Stimulated activated CD4-positive, alpha-beta T cell treated with anti-CD3 and anti-CD28 coated beads, Interleukin-4, amount 100 ng/mL, for 4 hours (primary cell): ENCODE measurements around the gene KAT2B.

Experiments used
- DNase-seq, 2 experiments: peaks; one replicate each; pipeline ENCODE4 v3.0.0-alpha.2; 2020

The KAT2B gene

DNA sequence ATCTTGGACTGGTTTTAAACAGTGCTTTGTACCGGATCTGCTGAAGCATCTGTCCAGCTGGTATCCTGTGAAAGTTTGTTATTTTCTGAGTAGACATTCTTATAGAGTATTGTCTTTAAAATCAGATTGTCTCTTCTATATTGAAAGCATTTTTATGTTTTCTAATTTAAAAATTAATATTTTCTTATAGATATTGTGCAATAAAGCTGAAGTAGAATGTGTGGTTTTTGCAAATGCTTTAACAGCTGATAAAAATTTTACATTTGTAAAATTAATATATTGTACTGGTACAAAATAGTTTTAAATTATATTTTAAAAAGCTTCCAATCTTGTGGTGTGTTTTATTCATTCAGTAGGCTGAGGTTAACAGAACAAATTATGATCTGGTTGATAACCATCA lies 113.8 kb downstream of the KAT2B start:
- DNase-seq = no peak

DNA sequence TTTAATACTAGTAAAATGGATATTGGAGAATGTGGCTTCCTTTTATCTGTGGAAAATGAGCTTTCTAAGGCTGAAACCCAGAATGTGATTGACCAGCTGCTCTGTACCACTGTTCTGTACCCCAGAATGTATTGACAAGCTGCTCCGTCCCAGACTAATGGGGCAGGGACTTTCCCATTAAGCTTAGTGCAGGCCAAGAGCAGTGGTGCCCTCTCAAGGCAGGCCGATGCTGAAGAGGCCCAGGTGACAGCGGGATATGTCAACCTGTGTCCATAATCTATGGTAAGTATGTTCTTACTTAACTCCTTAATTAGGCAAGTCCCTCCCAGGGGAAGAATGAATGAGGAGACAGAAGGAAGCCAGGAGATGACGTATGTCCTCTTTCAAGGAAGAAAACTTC lies 114.7 kb downstream of the KAT2B start:
- no peak for DNase-seq

DNA sequence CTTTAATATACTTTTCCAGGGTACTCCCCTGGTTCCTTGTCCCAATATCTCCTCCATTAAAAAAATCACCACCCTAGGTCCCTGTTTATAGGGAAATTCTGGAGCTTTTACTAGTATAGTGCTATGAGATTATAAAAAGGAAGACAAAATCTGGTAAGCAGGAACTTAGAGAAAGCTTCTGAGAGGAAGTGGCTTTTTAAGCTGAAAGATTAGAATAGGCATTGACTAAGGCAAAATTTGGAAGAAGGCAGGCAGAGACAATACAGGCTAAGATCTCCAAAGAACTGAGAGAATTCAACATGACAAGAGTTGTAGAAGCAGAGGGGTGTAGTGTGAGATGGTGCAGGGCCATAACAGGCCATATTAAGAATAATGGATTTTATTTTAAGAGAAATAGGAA lies 120.0 kb downstream of the KAT2B start:
- DNase-seq = no peak

DNA sequence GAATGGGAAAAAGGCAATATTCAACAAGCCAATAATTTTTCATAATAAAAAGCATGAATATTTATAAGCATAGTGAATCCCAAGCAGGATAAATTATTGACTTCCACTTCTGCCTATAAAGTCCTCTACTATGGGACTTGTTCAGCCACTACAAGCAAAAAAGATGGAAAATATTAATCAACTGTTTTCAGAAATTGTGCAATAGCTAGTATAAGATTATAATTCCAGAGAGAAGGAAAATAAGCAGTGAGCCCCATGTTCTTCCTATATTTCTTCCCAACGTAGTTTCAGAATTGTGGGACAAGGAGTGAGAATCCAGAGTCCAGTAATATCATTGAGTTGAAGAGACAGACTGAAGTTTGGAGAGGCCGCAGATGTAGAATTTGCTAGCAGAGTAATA lies 121.5 kb downstream of the KAT2B start:
- no peak for DNase-seq

DNA sequence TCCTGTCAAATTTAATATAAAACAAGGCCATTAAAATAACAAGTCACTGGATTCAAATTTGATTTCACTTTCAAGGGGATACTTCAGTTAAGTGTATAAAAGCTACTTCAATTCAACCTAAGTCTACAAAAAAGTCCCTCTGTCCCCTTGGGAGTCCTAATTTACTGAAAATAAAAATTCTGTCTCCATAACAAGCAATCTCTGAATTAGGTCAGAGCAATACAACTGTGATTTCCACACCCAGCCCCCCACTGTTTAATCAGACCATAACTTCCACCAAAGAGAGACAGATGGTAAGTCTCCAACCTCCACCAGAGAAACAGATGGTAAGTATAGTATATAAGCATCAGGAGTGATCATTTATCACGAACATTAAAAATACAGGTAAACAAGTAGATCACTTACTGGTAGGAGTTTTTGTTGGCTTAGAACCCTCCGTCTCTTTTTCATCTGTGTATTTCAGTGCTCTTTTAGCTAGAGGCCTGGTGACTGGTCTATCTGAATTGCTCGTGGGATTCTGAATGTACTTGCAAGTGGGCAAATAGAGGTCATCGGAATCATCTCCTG lies 133.7 kb downstream of the KAT2B start:
- DNase-seq = no peak

DNA sequence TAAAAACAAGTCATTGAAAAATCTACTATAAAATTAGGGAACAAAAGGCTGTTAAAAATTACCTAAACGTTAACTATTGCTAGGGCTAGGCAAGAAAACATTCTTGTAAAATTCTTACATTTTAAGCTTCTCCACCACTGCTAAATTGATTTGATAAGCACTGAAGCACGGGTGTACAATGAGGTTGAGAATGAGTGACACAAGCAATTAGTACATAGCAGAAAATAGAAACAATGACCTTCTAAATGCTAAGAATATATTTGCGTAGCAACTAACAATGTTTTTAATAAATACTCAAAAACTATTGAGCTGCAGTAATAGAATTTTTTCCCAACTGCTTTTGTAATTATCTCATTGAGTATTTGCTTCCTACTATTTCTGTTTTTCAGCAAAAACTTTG lies 141.0 kb downstream of the KAT2B start:
- no peak for DNase-seq

DNA sequence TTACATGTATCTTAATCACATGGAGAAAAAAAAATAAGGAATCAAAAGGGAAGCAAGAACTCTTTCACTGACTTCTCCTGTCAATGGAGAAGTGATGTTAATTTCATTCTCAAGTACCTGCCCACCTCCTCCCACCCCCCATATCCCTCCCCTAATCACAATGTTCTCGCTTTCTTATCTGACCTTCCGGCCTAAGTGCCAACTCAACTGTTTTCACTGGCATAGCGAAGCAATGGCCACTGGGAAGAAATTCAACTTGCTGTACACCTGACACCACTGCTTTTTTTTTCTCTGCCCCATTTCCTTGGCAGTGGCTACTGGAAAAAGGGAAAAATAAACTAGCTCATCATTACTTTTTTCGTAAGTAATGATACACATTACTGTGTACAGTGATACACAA lies 142.0 kb downstream of the KAT2B start:
- DNase-seq = no peak

DNA sequence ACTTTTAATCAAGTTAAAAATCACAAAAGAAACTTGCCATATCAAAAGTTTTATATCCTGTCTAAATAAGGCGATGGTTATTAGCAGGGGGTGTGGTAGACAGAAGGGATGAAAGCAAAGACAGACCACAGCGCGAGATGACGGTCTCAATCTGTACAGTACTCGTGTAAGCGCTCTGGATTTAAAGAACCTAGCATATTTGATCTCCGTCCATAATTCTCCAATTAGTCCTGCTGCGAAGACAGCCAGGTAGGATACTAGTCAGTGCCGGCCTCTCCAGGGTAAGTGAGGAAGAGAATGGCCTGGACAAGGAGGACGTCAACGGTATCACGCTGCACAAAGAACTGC lies 145.1 kb downstream of the KAT2B start:
- DNase-seq = no peak

DNA sequence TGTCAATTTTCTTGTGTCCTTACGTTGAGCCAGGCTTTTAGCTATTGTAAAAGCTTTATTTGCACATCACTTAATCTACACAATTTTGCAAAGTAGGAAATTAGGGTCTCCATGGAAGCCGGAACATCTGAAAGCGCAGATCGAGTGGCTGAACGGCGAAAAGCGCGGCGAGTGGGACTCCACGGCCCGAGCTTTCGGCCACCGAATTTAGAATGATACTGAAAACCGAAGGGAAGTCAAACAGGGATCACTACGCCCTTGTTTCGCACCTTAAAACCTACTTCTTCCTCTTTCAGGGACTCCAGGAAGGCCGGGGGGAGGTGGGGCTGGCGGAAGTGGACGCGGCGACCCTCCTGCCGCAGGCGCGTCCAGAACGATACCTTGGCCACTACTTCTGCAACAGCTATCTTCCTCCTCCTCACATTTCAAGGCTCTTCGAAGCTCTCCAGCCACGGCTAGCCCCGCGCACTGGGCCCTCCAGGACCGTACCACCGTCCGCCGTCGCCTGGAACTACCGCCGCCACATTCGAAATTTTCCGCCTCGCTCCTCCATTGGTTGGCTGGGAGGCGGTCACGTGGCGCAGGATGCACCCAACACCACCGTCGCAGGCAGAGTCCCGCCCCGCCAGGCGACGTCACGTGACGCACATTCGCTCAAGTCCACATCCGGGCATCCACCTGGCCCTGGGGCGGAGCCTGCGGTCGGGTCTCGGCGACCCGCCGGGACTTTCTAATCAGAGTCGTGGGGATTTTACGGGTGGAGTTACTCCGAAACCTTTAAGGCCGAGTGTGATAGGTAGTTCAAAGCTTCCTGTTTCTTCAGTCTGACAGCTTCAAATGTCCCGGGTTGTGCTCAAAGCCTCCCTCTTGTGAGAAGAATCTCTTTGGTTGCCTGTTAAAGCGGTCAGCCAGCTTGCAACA lies 145.7 kb downstream of the KAT2B start, which contains the start of gene SGO1:
TSS of gene SGO1 (minus strand) at position 528 of the 921 bp plus-strand sequence. CDS start 2,179 bp downstream, outside the sequence.
- peak; percentile 99 for DNase-seq

DNA sequence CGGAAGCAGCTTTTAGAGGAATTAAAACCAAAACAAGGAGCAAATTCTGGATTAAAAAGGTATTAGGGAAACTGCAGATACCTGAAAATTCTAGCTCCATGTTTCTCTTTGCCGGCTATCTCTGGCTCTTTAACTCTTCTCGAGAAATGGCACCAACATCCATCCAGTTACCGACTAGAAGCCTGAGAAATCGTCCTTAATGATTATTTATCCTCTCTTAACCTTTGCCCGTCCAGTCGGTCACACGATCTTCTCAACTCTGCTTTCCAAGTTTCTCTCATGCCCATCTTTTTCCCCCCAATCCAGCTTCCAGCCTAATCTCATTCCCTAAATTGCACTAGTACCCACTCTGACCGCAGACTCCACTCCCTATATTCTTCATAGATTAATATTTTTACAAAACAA lies 146.4 kb downstream of the KAT2B start:
- no peak for DNase-seq

DNA sequence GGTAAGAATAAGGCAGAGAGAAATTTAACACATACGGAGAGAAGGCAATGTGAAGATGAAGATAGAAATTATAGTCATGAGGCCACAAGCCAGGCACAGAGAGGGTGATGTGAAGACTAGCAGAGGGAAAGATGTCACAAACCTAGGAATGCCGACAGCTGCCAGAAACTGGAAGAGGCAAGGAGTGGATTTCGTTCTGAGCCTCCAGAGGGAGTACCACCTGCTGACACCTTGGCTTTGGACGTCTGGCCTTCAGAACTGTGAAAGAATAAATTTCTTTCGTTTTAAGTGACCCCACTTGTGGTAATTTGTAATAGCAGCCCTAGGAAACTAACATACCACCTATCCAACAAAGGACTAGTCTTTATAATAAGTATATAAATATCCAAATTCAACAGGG lies 150.7 kb downstream of the KAT2B start:
- no peak for DNase-seq

DNA sequence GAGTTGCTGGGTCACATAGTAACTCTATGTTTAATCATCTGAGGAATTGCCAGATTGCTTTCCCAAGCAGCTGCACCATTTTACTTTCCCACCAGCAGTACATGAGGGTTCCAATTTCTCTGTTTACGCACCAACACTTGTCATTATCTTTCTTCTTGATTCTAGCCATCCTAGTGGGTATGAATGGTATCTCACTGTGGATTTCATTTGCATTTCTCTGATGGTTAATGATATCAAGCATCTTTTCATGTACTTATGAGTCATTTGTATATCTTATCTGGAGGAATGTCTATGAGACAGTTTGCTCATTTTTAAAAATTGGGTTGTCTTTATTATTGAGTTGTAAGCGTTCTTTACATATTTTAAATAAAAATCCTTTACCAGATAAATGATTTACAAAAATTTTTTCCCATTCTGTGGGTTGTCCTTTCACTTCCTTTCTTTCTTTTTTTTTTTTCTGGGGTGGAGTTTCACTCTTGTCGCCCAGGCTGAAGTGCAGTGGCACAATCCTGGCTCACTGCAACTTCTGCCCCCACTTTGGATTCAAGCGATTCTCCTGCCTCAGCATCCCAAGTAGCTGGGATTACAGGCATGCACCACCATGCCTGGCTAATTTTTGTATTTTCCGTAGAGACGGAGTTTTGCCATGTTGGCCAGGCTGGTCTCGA lies 154.7 kb downstream of the KAT2B start:
- no peak for DNase-seq

DNA sequence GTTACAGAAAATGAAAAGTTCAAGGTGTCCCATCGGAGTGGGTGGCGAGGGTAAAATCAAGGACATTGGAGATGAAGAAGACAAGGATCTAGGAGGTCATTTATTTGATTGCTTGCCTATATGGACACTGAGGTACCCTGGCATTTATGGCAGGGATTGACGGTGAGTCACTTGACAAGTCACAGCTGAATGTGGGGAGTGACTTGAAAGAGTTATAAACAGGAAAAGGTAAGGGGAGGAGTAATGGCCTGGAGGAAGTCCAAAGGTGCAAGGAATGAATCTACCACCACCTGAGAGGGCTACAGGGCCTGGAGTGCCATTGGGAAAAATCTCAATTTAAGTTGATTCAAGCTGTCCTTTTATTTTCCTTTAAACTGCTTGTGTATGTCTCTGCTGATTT lies 157.5 kb downstream of the KAT2B start:
- no peak for DNase-seq

DNA sequence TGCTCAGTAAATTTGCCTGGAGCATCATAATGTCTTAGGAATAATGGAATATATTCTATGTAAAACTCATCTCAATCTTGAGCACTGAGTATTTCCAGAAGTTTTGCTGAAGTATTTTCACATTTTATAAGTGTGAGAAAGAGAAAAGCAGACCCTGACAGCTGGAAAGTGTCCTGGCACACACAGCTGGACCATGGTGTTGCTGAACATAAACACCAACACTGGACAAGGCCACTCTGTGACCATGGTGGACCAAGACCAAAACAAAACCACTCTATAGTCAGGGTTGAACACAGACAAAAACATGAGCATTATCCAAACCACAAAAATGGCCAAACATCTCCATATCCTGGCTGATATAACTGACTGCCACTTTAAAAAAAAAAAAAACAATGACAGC lies 160.9 kb downstream of the KAT2B start:
- no peak for DNase-seq
